ENCODE data around the gene MEGF6. TPM values are rescaled to one million over a fixed set of nuclear protein-coding genes. Genes with fewer than 3 reads are reported as not detected.

MEGF6 gene
- total RNA-seq, 2 experiments from 2014 or later, result 2.6 to 4.5 TPM

- DNase-seq (peak; percentile 19), ATAC-seq (peak; percentile 26)
- peaks cover 1% of the 10 kb centered on the region for H3K27me3 Mint-ChIP-seq
- CTCF ChIA-PET, result no interaction called here
- intact Hi-C loops (cut with DNase I, micrococcal nuclease), result no loop called here
- H3K27ac Mint-ChIP-seq, result no peak overlapping the region
- peaks cover 15% of the 10 kb centered on the region for H3K4me1 Mint-ChIP-seq
- POLR2A ChIA-PET, result no interaction called here
- no peaks in the 10 kb centered on the region for H3K36me3 Mint-ChIP-seq (ENCODE audit: low read depth)
- H3K9me3 Mint-ChIP-seq (ENCODE audit: low read depth), result no peaks in the 10 kb centered on the region
- no peak overlapping the region for H3K4me3 Mint-ChIP-seq
Observed at GRCh38 chr1:3596663-3597598, 14.4 kb downstream of the MEGF6 start.

- intact Hi-C loops (cut with DNase I, micrococcal nuclease), result no loop called here
- no peak overlapping the region for H3K4me3 Mint-ChIP-seq
- H3K36me3 Mint-ChIP-seq (ENCODE audit: low read depth), result no peaks in the 10 kb centered on the region
- H3K27ac Mint-ChIP-seq, result no peak overlapping the region
- CTCF ChIA-PET, result no interaction called here
- DNase-seq, result no peak
- H3K27me3 Mint-ChIP-seq, result peaks cover 1% of the 10 kb centered on the region
- peaks cover 15% of the 10 kb centered on the region for H3K4me1 Mint-ChIP-seq
- no peak for ATAC-seq
- H3K9me3 Mint-ChIP-seq (ENCODE audit: low read depth), result no peaks in the 10 kb centered on the region
- POLR2A ChIA-PET, result no interaction called here
Observed at GRCh38 chr1:3595949-3596348, 15.4 kb downstream of the MEGF6 start.

GRCh38 chr1:3594706-3595377 is 16.5 kb downstream of the MEGF6 start:
- no peak overlapping the region for H3K4me3 Mint-ChIP-seq
- H3K27ac Mint-ChIP-seq, result no peak overlapping the region
- ChIA-PET POLR2A (no interaction called here), CTCF (no interaction called here)
- DNase-seq (no peak), ATAC-seq (no peak)
- peaks cover 1% of the 10 kb centered on the region for H3K27me3 Mint-ChIP-seq
- H3K9me3 Mint-ChIP-seq (ENCODE audit: low read depth), result no peaks in the 10 kb centered on the region
- no peaks in the 10 kb centered on the region for H3K36me3 Mint-ChIP-seq (ENCODE audit: low read depth)
- H3K4me1 Mint-ChIP-seq, result peaks cover 15% of the 10 kb centered on the region
- intact Hi-C loops (cut with DNase I, micrococcal nuclease), result no loop called here

DNA sequence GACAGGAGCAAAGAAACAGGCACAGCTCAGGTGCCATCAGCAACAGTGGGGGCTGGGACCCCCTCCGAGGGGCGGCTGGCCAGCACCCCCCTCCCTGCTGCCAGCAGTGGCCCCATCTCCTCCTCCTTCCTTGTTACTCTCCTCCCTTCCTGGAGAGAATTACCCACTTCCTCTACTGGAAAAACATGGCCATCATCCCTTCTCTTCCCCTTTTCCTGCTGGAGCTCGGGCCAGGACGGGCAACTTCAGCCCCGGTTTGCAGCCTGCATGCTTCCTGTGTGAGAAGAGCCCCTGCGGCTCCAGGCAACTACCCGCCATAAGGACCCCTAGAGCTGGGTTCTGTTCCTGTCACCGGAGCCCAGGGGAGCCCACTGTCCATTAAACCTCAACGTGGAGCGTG is 17.6 kb downstream of the MEGF6 start:
- ChIA-PET POLR2A (no interaction called here), CTCF (interaction anchor here (0.7 kb wide), 1 partner anchor 1636 kb away, joined by 3 read pairs; no protein-coding TSS in a partner anchor)
- Mint-ChIP-seq H3K4me1 (peaks cover 14% of the 10 kb centered on the region), H3K27me3 (peaks cover 1% of the 10 kb centered on the region), H3K36me3 (ENCODE audit: low read depth) (no peaks in the 10 kb centered on the region), H3K9me3 (ENCODE audit: low read depth) (no peaks in the 10 kb centered on the region), H3K4me3 (no peak overlapping the region), H3K27ac (no peak overlapping the region)
- no peak for DNase-seq
- intact Hi-C loops (cut with DNase I, micrococcal nuclease), result no loop called here
- ATAC-seq, result no peak

- no peaks in the 10 kb centered on the region for H3K36me3 Mint-ChIP-seq (ENCODE audit: low read depth)
- no peak for ATAC-seq
- CTCF ChIA-PET, result interaction anchor here (0.7 kb wide), 1 partner anchor 1636 kb away, joined by 3 read pairs; no protein-coding TSS in a partner anchor
Observed at GRCh38 chr1:3593334-3593733, 18.0 kb downstream of the MEGF6 start.

DNA sequence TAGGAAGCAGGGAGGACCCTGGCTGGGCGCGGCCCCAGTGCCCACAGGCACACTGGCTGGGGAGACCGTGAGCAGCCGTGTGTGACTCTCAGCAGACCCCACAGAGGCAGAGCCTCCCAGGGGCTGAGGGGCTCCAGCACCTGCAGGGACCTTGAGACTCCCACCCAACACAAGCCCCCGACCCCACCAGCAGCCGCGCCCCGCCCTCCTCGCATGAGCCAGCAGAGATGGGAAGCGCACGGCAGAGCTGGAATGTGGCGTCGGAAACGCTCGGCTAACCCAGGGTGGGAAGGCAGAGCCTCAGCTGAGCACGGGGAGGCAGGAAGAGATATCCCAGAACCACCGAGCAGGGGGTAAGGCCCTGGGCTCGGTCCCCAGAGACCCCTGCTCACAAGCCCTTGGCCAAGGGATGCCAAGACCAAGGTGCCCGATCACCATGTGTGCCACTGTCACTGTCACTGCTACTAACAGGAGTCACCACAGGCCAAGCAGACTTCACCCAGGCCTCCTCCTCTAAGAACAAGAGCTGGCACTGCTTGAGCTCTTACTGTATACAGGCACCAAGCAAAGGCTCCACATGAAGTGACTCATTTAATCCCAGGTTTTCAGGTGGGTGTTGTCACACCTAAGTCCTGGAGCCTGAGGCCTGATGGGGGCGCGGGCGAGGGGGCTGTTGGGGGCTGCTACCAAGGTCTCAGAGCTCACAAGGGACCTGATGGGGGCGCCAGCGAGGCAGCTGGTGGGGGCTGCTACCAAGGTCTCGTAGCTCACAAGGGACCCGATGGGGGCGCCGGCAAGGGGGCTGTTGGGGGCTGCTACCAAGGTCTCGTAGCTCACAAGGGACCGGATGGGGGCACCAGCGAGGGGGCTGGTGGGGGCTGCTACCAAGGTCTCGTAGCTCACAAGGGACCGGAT is 20.1 kb downstream of the MEGF6 start:
- no peaks in the 10 kb centered on the region for H3K27me3 Mint-ChIP-seq
- DNase-seq, result no peak
- no peak for ATAC-seq
- ChIA-PET POLR2A (no interaction called here), CTCF (interaction anchor here (0.7 kb wide), 1 partner anchor 17 kb away, joined by 3 read pairs; no protein-coding TSS in a partner anchor)
- H3K36me3 Mint-ChIP-seq (ENCODE audit: low read depth), result no peaks in the 10 kb centered on the region
- no peak overlapping the region for H3K4me3 Mint-ChIP-seq
- H3K9me3 Mint-ChIP-seq (ENCODE audit: low read depth), result no peaks in the 10 kb centered on the region
- H3K4me1 Mint-ChIP-seq, result no peaks in the 10 kb centered on the region
- intact Hi-C loops (cut with DNase I, micrococcal nuclease), result no loop called here
- H3K27ac Mint-ChIP-seq, result no peak overlapping the region

More at GRCh38 chr1:3593334-3593733, 18.0 kb downstream of the MEGF6 start:
- no peak for DNase-seq
- H3K4me1 Mint-ChIP-seq, result peaks cover 13% of the 10 kb centered on the region
- H3K4me3 Mint-ChIP-seq, result no peak overlapping the region
- intact Hi-C loops (cut with DNase I, micrococcal nuclease), result no loop called here
- no peaks in the 10 kb centered on the region for H3K9me3 Mint-ChIP-seq (ENCODE audit: low read depth)
- POLR2A ChIA-PET, result no interaction called here
- H3K27ac Mint-ChIP-seq, result no peak overlapping the region
- peaks cover 1% of the 10 kb centered on the region for H3K27me3 Mint-ChIP-seq

DNA sequence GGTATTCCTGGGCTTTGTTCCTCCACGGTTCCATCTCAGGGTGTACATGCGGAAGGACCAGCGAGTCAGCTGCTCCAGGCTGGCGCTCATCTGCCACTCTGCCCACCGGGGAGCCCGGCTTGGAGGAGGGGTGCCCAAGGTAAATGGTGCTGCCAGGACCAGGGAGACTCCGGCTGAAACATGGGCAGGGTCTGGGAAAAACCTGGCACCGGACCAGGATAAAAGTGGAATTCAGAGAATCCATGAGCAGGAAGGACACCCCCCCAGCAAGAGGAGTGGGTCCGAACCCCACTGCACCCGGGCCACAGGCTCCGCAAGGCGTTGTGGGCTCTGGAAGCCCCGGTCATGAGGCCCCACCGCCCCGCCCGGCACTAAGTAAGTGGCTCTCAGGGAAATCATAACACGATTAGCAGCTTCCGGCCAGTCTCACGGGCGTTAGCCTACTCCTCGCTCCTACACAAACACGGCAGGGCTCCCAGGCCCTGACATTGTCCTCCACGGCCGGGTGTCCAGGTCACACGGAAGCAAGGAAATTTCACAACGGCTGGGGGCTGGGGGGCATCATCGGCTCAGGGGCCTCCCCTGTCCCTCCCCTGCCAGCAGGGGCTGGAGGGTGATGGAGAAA is 21.1 kb downstream of the MEGF6 start:
- Mint-ChIP-seq H3K36me3 (ENCODE audit: low read depth) (no peaks in the 10 kb centered on the region), H3K4me3 (no peak overlapping the region), H3K9me3 (ENCODE audit: low read depth) (no peaks in the 10 kb centered on the region), H3K27ac (no peak overlapping the region), H3K27me3 (no peaks in the 10 kb centered on the region), H3K4me1 (no peaks in the 10 kb centered on the region)
- POLR2A ChIA-PET, result no interaction called here
- DNase-seq, result no peak
- intact Hi-C loops (cut with DNase I, micrococcal nuclease), result no loop called here
- CTCF ChIA-PET, result no interaction called here
- no peak for ATAC-seq

DNA sequence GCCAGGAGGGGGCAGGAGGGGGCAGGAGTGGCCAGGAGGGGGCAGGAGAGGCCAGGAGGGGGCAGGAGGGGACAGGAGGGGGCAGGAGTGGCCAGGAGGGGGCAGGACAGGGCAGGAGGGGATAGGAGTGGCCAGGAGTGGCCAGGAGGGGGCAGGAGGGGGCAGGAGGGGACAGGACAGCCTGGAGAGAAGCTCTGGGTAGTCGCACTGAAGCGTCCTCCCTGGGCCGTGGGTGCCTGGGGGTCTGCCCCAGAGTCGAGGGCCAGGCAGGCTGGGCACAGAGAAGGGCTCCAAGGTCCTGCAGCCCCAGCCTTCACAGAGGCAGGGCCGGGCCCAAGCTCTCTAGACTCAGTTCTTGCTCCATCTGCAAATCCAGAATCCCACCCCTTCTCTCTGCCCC is 22.9 kb downstream of the MEGF6 start:
- Mint-ChIP-seq H3K27me3 (no peaks in the 10 kb centered on the region), H3K27ac (no peak overlapping the region), H3K4me1 (no peaks in the 10 kb centered on the region), H3K9me3 (ENCODE audit: low read depth) (no peaks in the 10 kb centered on the region), H3K36me3 (ENCODE audit: low read depth) (no peaks in the 10 kb centered on the region), H3K4me3 (no peak overlapping the region)
- POLR2A ChIA-PET, result no interaction called here
- ATAC-seq, result no peak
- CTCF ChIA-PET, result no interaction called here
- DNase-seq, result no peak
- intact Hi-C loops (cut with DNase I, micrococcal nuclease), result no loop called here

DNA sequence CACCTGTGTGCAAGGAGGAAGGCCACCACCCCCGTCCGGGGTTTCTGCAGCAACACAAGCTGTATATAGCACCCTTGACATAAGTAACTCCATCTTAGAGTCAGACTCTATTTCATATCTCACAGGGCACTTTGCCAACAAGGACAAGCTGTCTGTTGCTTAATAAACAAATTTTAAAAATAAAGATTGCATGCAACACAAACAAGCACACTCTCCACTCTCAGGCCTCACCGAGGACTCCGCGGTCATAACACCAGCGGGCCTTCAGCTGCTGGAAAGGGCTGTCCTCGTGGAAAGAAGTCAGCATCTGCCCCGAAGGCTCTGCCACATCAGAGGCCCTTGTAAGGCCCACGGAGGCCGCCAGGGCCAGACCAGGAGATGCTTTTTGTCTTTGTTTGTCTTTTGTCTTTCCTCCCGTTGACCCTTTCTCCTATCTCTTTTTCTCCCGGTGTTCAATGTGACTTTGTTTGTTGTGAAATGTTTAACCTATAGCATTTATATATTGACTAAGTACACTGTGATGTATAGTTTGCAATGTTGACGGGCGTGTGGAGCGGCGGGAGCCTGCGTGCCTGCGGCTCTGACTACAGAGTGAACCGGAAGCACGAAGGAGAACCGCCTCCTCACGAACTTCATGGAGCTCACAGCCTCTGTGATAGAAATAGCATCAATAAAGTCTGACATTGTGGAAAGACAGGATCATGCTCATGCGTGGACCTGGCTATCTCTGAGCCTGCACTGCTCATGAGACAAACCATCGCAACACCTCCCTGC is 24.1 kb downstream of the MEGF6 start:
- intact Hi-C loops (cut with DNase I, micrococcal nuclease), result no loop called here
- ChIA-PET CTCF (no interaction called here), POLR2A (no interaction called here)
- Mint-ChIP-seq H3K27me3 (no peaks in the 10 kb centered on the region), H3K4me1 (no peaks in the 10 kb centered on the region), H3K27ac (no peak overlapping the region), H3K4me3 (no peak overlapping the region), H3K9me3 (ENCODE audit: low read depth) (no peaks in the 10 kb centered on the region), H3K36me3 (ENCODE audit: low read depth) (no peaks in the 10 kb centered on the region)
- DNase-seq (no peak), ATAC-seq (no peak)

DNA sequence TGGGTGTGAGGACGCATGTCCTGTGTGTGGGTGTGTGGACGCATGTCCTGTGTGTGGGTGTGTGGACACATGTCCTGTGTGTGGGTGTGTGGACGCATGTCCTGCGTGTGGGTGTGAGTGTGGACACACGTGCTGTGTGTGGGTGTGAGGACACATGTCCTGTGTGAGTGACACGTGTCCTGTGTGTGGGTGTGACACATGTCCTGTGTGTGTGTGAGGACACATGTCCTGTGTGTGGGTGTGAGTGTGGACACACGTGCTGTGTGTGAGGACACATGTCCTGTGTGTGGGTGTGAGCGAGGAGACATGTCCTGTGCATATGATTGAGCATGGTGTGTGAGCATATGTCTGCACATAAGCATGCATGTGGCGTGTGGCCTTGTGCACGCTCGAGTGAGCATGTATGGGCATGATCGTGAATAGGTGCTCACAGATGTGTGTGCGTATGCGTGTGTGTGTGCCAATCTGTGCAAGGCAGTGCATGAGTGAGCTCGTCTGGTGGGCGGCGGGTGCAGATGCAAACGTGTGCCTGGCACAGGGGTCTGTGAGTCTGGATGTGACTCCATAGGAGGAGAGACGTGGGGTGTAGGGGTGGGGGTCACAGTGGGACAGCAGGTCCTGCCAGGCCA is 25.3 kb downstream of the MEGF6 start:
- no peak for DNase-seq
- no peaks in the 10 kb centered on the region for H3K9me3 Mint-ChIP-seq (ENCODE audit: low read depth)
- CTCF ChIA-PET, result no interaction called here
- POLR2A ChIA-PET, result no interaction called here
- H3K27me3 Mint-ChIP-seq, result no peaks in the 10 kb centered on the region
- no peak overlapping the region for H3K27ac Mint-ChIP-seq
- no peaks in the 10 kb centered on the region for H3K4me1 Mint-ChIP-seq
- no peak for ATAC-seq
- no peak overlapping the region for H3K4me3 Mint-ChIP-seq
- intact Hi-C loops (cut with DNase I, micrococcal nuclease), result no loop called here
- H3K36me3 Mint-ChIP-seq (ENCODE audit: low read depth), result no peaks in the 10 kb centered on the region

Measured in activated CD4-positive, alpha-beta T cell treated with anti-CD3 and anti-CD28 coated beads for 36 hours (primary cell).